NCI-H2107 treated with DMSO at 0.1 percent for 48 hours (cell line): Measurements from ENCODE around the gene DENND1C.

Experiments used
- DNase-seq: peaks from one replicate; lab custom pipeline; 2025; ENCODE audit not compliant: unreplicated experiment; lab: John Stamatoyannopoulos, UW

The DENND1C gene

DNA sequence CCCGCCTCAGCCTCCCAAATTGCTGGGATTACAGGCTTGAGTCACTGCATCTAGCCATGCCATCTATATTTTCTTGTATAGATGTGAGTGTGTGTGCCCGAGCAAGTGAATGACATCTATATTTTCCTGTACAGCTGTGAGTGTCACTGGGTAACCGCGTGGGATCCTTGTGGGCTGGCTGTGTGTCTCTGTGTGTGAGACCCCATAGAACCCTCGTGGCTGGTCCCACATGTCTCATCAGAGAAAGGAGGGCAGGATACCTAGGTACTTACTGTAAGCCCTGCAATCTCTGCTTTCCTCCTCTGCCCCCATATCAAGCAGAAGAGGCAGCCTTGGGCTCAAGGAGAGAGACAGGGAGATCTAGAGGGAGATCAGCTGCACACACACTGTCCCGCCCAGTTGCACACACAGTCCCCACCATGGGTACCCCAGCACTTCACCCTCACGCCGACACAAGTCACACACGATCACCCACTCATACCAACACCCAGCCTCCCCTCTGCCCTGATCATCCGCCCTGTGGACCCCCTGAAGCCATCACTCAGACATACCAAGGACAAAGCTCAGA lies 655 bp downstream of the DENND1C start:
- no peak for DNase-seq

DNA sequence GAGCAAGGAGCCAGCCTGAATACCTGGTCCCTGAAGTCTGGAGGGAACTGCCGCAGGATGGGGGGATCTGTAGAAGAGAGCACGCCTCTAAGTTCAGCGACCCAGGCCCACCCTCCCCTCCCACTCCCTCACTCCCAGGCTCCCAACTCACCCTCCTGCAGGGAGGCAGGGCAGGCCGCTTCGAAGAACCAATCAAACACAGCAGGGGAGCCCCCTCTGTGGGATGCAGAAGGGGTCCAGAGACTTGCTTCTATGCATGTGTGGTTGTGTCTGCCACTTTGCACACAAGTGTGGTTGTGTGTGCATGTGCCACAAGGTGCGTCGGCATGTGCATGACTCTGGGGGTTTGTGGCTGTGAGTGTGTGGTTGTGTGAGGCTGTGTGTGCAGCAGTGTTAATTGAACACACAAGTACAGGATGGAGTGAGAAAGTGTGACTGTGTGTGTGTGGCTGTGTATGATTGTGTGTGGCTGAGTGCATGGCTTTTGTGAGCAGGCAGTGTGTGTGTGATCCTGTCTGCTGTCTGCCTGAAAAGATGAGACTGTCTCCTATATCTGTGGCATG lies 1.7 kb downstream of the DENND1C start:
- no peak for DNase-seq

DNA sequence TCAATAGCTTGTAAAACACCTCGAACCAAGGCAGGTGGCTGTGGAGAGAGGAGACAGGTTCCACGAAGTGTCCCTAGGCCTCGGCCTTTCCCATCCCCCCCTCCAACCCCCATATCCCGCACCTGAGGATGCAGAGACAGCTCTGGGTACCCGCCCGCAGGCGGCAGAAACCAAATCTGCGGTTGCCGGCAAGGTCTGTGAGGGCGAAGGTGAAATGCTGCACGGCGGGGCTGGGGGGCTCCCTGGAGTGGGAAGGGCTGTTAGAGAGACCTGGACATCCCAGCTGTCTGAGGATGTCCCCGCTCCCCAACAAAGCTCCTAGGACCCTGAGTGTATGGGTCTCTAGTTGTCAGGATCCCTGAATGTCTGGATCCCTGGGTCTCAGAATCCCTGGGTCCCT lies 2.8 kb downstream of the DENND1C start:
- no peak for DNase-seq

DNA sequence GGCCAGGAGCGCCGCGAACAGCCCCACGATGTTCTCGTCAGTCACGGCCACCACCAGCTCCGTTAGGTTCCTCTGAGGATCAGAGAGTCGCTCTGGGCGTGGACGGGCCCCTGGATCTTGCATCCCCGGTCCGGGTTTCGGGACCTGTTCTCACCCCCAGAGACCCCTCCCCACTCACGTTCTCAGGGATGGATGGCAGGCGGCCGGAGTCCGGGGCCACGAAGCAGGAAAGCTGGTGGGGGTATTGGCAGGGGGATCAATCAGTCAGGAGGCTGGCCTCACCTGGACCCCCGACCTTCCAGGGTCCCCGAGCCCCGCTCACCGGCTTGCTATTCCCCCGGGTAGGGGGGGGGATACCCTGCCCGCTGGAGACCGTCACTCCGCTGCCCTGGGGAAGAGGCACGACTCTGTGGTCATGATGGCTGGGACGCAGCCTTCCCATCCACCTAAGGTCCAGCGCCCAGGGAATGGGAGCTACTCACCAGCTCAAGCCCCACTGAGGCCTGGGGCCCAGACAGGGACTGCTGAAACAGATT lies 4.6 kb downstream of the DENND1C start:
- DNase-seq = no peak

DNA sequence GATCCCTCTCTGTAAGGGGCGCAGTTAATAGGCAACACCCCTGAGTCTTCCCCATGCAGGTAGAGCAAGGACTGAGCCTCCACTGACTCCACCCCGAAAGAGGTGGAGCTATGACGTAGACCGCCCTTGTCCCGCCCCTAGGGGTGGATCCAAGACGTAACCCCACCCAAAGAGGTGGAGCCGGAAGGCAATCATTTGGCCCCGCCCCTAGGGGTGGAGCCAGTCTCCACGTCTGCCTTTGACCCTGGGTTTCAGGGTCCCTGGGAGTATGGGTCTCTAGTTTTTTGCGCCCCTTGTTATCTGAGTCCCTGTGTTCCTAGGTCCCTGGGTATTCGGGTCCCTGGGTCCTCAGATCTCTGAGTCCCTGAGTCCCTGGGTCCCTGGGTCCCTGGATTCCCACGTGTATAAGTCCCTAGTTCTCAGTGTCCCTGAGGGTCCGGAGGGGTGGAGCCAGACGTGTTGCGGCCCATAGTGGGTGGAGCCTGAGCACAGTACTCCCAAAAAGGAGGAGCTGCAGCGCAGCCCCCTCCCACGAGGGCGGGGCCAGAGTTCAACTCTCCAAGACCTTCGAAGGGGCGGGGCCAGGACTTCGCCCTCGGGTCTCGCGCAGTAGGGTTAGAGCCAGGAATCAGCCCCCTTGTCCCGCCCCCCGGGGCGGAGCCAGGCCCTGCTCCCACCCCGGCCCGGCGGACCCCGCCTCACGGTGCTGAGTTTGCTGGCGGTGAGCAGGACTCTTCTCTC lies 5.3 kb downstream of the DENND1C start:
- no peak for DNase-seq

- DNase-seq = no peak
Measured at GRCh38 chr19:6475321-6476108, 6.1 kb downstream of the DENND1C start.

DNA sequence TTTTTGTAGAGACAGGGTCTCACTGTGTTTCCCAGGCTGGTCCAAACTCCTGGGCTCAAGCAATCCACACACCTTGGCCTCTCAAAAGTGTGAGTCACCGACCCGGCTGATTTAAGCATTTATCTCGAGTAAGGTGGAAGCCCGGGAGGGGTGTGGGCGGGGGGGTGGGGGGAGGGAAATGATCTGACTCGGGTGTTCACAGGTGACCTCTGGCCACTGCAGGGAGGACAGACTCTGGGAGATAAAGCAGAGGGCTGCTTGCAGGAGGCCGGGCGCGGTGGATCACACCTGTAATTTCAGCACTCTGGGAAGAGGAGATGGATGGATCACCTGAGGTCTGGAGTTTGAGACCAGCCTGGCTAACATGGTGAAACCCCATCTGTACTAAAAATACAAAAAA lies 7.9 kb downstream of the DENND1C start:
- DNase-seq = no peak

- no peak for DNase-seq
Measured at GRCh38 chr19:6472713-6473112, 8.9 kb downstream of the DENND1C start.

GRCh38 chr19:6471076-6471475 lies 10.5 kb downstream of the DENND1C start:
- no peak for DNase-seq

- no peak for DNase-seq
Measured at GRCh38 chr19:6470173-6470572, 11.4 kb downstream of the DENND1C start.

- DNase-seq = no peak
Measured at GRCh38 chr19:6467384-6467783, 14.2 kb downstream of the DENND1C start.

DNA sequence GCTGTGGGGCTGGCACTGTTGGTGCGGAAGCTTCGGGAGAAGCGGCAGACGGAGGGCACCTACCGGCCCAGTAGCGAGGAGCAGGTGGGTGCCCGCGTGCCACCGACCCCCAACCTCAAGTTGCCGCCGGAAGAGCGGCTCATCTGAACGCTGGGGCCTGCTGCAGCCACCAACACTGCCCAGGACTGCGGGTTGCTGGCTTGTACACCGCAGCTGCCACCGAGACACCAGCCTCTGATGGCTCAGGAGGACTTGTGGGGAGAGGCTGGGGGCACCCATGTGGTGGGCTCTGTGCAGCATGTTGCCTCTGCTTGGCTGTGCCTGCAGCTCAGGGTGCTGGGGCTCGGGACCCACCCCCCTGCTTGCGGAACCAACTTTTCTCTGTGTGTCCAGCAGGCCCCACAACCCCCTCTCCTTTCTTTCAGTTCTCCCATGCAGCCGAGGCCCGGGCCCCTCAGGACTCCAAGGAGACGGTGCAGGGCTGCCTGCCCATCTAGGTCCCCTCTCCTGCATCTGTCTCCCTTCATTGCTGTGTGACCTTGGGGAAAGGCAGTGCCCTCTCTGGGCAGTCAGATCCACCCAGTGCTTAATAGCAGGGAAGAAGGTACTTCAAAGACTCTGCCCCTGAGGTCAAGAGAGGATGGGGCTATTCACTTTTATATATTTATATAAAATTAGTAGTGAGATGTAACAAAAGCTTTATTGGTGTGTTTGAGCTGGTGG lies 14.9 kb downstream of the DENND1C start:
- DNase-seq = no peak

DNA sequence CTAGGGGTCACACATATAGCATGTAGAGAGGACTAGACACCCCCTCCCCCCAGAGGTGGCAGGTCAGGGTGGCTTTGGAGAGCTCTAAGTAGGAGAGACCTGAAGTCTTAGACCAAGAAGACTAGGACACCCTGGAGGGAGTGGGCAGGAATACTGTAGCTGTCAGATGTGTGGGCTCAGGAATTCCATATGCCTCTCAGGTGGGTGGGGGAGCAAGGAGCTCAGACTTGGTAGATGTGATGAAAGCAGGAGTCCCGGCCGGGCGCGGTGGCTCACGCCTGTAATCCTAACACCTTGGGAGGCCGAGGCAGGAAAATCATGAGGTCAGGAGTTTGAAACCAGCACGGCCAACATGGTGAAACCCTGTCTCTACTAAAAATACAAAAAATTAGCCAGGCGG lies 15.9 kb downstream of the DENND1C start:
- DNase-seq = no peak

- DNase-seq = no peak
Measured at GRCh38 chr19:6465006-6465405, 16.6 kb downstream of the DENND1C start.

GRCh38 chr19:6464070-6464873 lies 17.3 kb downstream of the DENND1C start, which contains the start of gene CRB3:
CRB3 (plus strand) TSS chr19:6464271; CDS start chr19:6464702, 431 bp downstream.
- no peak for DNase-seq

DNA sequence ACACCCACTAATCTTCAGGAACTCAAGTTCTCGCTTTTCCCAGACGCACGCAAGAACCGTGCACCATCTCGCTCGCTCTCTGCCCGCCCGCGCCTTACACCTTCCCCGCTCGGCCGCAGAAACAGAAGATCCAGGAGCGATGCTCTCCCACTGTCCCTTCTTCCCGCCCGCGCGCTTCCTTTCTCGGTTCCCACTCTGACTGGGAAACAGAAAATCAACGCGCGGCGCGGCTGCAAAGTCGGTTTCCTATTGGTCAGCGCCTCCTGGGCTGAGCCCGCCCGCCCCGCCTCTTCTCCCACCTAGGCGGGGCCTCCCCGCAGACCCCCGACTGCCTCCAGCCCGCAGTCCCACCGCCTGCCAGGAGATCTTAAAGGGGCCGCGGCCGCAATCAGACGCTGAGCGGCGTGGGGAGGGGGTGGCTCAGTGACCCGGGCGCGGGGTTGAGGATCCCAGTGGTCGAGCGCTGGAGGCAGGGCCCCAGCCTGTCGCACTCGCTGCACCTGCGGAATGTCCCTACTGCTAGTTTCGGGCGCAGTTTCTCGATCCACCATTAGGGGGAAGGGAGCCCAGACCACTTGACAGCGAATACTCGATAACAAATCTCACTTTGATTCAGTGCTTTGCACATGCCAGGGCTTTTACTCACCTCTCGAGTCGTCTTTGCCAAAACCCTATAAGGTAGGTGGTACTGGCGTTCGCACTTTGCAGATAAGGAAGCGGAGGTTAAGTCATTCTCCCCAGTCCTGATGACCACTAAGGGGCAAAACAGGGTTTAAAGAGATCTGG lies 21.3 kb downstream of the DENND1C start:
- DNase-seq = peak; percentile 66

- DNase-seq = no peak
Measured at GRCh38 chr19:6459262-6460098, 22.1 kb downstream of the DENND1C start, which contains the start of gene SLC25A23. SLC25A23 (minus strand) TSS chr19:6459792; CDS start chr19:6459628, 164 bp downstream.

- no peak for DNase-seq
Measured at GRCh38 chr19:6458695-6459261, 22.8 kb downstream of the DENND1C start.
